Type B pancreatic cell (in vitro differentiated cells): ENCODE results near the gene TSPAN4. TPM values are rescaled to one million over a fixed set of nuclear protein-coding genes. Genes with fewer than 3 reads are reported as not detected.

Experiments
- DNase-seq: peaks from one replicate; pipeline ENCODE4 v3.0.0; 2021; ENCODE audit warnings: mixed read lengths; ENCODE audit not compliant: unreplicated experiment; ENCODE audit errors: extremely low spot score
- H3K27ac Mint-ChIP-seq: 2 replicates; pipeline ENCODE4 v1.8.0; 2021; ENCODE audit warnings: mild to moderate bottlenecking, mixed read lengths
- H3K27me3 Mint-ChIP-seq: 2 replicates; pipeline ENCODE4 v1.8.0; 2021; ENCODE audit warnings: mixed read lengths
- H3K36me3 Mint-ChIP-seq: 2 replicates; pipeline ENCODE4 v1.8.0; 2021; ENCODE audit warnings: mixed read lengths
- H3K4me1 Mint-ChIP-seq: one replicate; pipeline ENCODE4 v1.8.0; 2021; ENCODE audit warnings: mixed read lengths; ENCODE audit not compliant: unreplicated experiment
- H3K4me3 Mint-ChIP-seq: 2 replicates; pipeline ENCODE4 v1.8.0; 2021; ENCODE audit warnings: mild to moderate bottlenecking, mixed read lengths
- H3K9me3 Mint-ChIP-seq: 2 replicates; pipeline ENCODE4 v1.8.0; 2021; ENCODE audit warnings: mixed read lengths
- total RNA-seq: library from RNA; stranded (reverse); gene quantifications from 2 replicates; pipeline ENCODE4 v1.2.1, GENCODE V29; 2021; ENCODE audit warnings: low replicate concordance
- TF ChIP-seq, protein P1 (sequence below): fragments of 200-600 bp; sonication (generic); conservative IDR thresholded peaks from 2 replicates; pipeline ENCODE4 v1.5.0; 2021; ENCODE audit warnings: antibody characterized with exemption, mild to moderate bottlenecking

The TSPAN4 gene
- total RNA-seq, 1 donor from 2014 or later: 43.2 TPM

DNA sequence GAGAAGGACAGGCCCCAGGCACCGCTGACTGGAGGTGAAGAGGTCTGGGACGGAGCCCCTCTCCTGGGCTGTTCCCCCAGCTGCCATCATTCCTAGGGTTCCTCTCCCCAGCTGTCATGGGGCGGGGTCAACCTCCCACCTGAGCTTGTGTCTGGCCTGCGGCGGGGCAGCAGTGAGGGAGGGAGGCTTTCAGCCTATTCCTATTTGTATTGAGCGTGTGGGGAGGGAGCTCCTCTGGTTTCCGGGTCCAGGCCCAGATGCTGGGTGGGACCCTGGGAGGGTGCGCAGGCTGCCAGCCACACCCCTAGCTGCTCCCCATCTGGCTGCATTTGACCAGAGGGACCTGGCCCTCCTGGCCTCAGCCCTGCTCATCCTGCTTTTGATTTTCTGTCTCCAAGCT, 13.7 kb downstream of the TSPAN4 start:
- Mint-ChIP-seq H3K4me1 (peaks cover 4% of the 10 kb centered on the region), H3K27me3 (peaks cover 3% of the 10 kb centered on the region), H3K4me3 (no peak overlapping the region), H3K9me3 (no peaks in the 10 kb centered on the region), H3K27ac (no peak overlapping the region), H3K36me3 (no peaks in the 10 kb centered on the region)
- no peak for DNase-seq
- TF ChIP-seq, protein P1, sequence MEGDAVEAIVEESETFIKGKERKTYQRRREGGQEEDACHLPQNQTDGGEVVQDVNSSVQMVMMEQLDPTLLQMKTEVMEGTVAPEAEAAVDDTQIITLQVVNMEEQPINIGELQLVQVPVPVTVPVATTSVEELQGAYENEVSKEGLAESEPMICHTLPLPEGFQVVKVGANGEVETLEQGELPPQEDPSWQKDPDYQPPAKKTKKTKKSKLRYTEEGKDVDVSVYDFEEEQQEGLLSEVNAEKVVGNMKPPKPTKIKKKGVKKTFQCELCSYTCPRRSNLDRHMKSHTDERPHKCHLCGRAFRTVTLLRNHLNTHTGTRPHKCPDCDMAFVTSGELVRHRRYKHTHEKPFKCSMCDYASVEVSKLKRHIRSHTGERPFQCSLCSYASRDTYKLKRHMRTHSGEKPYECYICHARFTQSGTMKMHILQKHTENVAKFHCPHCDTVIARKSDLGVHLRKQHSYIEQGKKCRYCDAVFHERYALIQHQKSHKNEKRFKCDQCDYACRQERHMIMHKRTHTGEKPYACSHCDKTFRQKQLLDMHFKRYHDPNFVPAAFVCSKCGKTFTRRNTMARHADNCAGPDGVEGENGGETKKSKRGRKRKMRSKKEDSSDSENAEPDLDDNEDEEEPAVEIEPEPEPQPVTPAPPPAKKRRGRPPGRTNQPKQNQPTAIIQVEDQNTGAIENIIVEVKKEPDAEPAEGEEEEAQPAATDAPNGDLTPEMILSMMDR: no peak

DNA sequence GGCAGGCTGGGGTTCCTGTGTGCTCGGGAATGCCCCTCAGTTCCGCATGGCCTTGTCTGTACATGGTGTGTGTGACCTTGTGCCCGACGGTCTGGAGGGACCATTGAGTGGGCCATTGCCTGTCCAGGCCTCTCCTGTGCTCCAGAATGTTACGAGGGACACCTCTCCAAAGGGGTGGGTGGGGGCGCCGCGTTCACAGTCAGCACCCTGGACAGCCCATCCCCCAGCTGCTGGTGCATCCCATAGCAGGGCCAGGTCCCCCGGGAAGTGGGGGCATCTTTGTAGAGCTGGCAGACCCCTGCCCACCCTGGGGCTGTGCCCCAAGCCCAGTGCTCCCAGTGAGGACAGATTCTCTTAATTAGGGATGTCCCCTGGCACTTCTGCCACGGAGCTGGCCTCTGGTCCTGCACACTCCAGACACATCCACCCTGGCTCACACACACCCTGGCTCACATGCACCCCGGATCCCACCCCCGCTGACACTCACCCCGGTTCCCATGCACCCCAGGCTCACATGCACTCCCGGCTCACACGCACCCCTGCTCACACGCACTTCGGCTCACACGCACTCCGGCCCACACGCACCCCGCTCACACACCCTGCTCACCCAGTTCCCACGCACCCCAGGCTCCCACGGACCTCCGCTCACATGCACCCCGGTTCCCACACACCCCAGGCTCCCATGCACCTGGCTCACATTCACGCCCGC, 15.6 kb downstream of the TSPAN4 start:
- no peak for DNase-seq
- TF ChIP-seq, protein P1: no peak
- Mint-ChIP-seq H3K27ac (no peak overlapping the region), H3K27me3 (no peaks in the 10 kb centered on the region), H3K9me3 (no peaks in the 10 kb centered on the region), H3K36me3 (no peaks in the 10 kb centered on the region), H3K4me1 (peaks cover 9% of the 10 kb centered on the region), H3K4me3 (no peak overlapping the region)

DNA sequence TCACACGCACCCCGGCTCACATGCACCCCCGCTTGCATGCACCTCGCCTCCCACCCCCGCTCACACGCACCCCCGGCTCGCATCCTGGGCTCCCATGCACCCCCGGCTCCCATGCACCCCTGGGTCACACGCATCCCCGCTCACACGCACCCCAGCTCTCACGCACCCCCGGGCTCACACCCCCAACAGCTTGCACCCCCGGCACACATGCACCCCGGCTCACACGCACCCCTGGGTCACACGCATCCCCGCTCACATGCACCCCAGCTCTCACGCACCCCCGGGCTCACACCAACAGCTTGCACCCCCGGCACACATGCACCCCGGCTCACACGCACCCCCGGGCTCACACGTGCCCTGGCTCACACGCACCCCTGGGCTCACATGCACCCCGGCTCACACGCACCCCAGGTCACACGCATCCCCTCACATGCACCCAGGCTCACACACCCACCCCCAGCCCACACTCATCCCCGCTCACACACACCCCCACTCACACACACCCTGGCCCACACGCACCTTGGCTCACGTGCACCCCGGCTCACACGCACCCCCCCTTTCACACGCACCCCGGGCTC, 16.2 kb downstream of the TSPAN4 start:
- Mint-ChIP-seq H3K4me1 (peaks cover 9% of the 10 kb centered on the region), H3K9me3 (no peaks in the 10 kb centered on the region), H3K4me3 (no peak overlapping the region), H3K27me3 (no peaks in the 10 kb centered on the region), H3K27ac (no peak overlapping the region), H3K36me3 (no peaks in the 10 kb centered on the region)
- TF ChIP-seq, protein P1: no peak
- DNase-seq: no peak

DNA sequence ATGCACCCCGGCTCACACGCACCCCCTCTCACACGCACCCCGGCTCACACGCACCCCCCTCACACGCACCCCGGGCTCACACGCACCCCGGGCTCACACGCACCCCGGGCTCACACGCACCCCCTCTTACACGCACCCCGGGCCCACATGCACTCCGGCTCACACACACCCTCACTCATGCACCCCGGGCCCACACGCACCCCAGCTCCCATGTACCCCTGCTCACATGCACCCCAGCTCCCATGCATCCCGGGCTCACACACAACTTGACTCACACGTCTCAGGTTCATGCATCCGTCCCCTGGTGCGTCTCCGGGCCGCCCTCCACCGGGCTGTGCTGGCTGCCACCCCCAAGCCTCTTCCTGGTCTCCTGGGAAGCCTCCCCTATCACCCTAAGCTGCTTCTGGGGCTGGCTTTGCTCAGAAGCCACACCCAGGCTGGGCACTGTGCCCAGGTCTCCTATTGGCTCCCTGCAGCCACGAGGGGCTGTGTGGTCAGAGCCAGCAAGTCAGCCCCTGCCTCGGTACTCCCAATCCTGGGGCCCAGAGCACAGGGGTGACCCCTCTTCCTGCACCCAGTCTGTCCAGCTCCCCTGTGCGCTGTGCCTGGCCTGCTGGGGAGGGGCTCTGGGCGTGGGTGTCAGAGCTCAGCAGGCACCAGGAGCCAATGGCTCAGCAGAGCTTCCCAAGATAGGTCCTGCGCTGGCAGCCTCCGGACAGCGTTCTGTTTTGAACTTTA, 16.9 kb downstream of the TSPAN4 start:
- no peaks in the 10 kb centered on the region for H3K36me3 Mint-ChIP-seq
- no peak overlapping the region for H3K4me3 Mint-ChIP-seq
- peaks cover 9% of the 10 kb centered on the region for H3K4me1 Mint-ChIP-seq
- H3K9me3 Mint-ChIP-seq: no peaks in the 10 kb centered on the region
- no peak overlapping the region for H3K27ac Mint-ChIP-seq
- DNase-seq: no peak
- TF ChIP-seq, protein P1: no peak
- H3K27me3 Mint-ChIP-seq: no peaks in the 10 kb centered on the region

DNA sequence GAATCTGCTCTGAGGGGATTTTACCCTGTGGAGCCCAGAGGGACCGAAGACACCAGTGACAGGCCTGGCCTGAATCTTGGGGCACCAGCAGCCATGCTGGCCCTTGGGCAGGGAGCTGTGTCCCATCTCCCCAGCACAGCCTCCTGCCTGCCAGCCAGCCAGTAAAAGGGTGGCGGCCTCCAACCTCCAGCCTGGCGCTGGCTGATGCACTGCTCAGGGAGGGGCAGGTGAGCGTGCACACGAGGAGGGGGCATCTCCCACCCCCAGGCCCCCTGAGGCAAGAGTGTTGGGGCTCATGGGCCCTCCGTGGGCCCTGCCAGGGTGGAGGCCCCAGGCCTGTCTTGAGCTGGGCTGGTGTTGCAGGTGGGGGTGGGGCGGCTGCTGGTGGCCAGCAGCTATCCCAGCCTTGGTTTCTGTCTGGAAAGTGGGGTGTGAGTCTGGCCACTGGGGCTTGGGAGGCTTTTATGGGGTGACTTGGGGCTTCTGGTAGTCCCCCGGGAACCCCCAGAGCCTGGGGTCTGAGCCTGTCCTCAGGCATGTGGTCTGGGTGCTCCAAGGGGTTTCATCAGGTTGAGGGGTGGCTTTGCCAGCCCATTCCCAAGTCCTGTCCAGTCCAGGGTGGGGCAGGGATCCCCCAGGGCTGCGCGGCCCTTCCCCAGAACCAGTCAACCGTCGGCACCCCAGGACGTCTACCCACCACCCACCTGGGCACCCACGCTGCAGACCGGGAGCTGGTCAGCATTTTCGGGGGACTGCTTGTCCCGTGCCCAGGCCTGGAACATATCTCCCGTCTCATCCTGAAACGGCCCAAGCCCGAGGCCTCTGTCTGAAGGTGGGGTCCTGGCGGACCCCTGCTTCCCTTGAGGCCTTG, 17.8 kb downstream of the TSPAN4 start:
- Mint-ChIP-seq H3K27ac (no peak overlapping the region), H3K4me1 (peaks cover 9% of the 10 kb centered on the region), H3K9me3 (no peaks in the 10 kb centered on the region), H3K36me3 (no peaks in the 10 kb centered on the region), H3K4me3 (no peak overlapping the region), H3K27me3 (no peaks in the 10 kb centered on the region)
- DNase-seq: no peak
- TF ChIP-seq, protein P1: no peak
